HG02870 (cell line): ENCODE data around the gene NUP62.
"Not testable (repeated sequence)": the region's sequence is repeated elsewhere in the genome, so short reads cannot be mapped to it uniquely, and the experiment has no call there.

Experiments used
- ATAC-seq: cut with Tn5 transposase; IDR thresholded peaks from one replicate; pipeline ENCODE4 v1.9.1; 2021; ENCODE audit warnings: mild to moderate bottlenecking, moderate library complexity; ENCODE audit not compliant: unreplicated experiment

The NUP62 gene

DNA sequence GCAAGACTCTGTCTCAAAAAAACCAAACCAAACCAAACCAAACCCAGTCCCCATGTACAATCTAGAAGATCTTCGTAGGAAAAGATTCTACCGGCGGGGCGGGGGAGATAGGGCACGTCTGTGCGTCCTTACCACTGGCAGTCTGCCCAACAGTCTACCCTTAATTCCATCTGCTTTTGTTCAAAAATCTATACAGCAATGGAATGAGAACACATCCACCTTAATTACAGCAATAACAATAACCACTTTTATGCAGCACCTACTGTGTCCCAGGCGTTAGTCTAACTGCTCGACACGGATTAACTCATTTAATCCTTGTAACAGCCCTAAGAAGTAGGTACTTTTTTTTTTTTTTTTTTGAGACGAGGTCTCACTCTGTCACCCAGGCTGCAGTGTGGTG lies 2.8 kb downstream of the NUP62 start:
- ATAC-seq: no peak

- ATAC-seq: no peak
These were observed 3.8 kb downstream of the NUP62 start for GRCh38 chr19:49925486-49925885.

DNA sequence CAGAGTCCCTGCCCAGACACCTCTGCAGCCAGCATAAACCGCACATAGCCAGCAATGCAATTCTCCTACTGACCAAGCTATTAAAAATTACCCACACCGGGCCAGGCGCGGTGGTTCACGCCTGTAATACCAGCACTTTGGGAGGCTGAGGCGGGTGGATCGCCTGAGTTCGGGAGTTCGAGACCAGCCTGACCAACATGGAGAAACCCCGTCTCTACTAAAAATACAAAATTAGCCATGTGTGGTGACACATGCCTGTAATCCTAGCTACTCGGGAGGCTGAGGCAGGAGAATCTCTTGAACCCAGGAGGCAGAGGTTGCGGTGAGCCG lies 4.5 kb downstream of the NUP62 start:
- ATAC-seq: not testable (repeated sequence)

DNA sequence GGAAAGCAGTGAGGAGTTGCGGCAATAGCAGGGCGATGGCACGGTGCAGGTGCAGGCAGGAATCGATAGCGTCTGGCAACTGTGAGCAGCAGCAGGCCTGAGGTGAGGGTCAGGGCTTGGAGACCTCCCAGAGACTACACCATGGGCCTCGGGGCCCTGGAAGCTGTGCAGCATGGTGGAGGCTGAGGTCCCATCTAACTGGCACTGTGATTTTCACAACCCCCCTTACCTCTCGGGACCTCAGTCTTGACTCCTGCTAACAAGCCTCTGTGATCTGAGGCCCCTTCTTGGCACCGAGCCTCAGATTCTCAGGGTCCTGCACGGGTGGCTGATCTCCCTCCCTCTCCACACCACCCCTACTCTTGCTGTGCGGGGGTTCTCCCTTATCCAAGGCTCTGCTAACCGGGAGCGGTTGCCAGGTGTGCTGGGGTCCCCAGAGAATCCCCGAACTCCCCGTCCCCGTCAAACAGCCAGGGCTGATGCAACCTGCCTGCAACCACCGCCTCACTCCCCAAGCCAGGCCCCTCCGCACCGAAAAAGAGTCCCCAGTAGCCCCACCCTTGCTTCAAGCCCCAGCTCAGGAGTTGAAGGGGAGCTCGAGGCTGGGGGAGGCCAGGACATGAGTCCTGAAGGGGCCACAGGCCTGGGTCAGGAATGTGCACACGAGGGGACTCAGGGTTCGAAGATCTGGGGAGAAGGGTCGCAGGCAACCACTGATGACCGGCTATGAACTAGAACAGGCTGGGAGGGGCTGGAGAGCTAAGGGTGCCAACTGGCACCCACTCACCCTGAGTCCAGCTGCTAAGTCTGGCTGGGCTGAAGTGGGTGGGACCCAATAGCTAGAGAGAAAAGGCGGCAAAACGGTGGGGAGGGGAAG lies 5.1 kb downstream of the NUP62 start:
- ATAC-seq: no peak

DNA sequence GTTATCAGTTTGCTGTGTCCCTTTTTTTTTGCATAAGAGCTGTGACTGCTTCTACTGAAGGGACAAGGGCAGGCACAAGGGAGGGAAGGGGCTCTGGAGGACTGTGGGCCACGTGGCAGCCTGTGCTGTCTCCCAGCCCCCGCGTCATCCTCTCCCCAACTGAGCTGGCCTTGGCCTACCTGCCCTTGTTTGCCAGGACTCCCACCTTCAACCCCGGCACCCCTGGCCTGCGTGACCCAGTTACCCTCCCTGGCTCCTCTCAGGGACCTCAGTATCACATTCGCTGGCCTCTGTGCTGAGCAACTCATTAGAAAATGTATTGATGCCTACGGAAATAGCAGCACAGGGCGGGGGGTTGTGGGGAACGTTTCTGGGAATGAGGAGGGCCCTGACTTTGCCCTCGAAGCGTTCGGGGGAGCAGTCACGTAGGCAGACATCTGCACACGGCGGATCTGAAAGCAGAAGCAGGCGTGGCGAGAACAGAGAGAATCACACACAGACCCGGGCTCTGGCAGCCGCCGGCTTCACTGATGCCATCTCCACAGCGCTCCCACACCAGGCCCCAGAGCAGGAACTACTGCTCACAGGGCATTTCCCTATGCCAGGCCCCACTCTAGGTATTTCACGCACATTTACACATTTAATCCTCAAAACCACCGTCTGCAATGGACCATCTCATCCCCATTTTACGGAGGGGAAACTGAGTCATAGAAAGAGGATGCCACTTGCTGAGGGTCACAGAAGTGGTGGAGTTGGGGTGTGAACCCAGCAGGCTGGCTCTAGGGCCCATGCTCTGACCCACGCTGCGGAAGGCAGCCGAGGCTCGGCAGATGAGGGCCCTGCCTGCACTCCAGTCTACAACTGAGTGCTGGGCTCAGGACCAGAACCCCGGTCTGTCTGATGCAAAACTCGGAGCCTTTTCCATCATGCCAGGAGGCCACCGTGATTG lies 6.0 kb downstream of the NUP62 start:
- no peak for ATAC-seq

GRCh38 chr19:49921871-49922795 lies 7.2 kb downstream of the NUP62 start:
- ATAC-seq: no peak

- peak; percentile 47 for ATAC-seq
These were observed 8.5 kb downstream of the NUP62 start for GRCh38 chr19:49920624-49921363.

GRCh38 chr19:49918089-49918488 lies 11.2 kb downstream of the NUP62 start:
- no peak for ATAC-seq

DNA sequence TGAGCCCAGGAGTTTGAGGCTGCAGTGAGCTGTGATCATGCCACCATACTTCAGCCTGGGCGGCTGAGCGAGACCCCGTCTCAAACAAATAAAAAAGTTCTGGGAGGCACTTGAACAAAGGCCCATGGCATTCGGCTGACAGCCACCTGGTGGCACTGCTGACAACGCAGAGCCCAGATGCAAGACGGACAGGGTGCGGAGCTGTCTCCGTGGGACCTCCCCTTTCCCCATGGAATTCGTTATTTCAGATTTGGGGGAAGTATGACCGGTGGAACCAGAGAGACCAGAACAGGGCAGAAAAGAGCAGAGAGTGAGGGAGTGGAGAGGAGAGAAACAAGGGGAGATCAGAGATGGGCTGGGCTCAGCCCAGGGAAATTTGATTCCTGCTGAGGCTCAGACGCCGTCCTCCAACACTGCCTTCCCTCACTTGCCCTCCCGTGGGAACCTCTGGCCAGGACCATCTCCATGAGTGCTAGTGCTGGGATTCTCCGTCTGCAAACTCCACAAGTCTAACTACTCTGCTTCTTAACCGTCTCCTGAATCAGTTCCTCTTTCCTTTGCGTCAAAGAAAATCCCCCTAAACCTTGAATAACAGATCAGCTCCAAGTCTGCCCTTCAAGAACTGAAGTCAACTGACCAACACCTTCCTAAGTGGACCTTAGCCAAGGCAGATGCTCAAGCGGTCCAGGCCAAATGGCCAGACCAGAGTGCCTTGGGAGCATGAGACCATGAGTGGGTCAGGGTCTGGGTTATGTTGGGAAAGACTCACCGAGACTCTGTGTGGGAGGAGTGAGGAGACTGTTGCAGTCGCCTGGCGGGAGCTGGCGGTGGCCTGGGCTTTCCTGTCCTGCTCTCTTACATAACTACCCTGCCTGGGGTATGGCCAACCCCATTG lies 12.2 kb downstream of the NUP62 start:
- no peak for ATAC-seq

GRCh38 chr19:49915271-49915670 lies 14.0 kb downstream of the NUP62 start:
- ATAC-seq: no peak

- no peak for ATAC-seq
These were observed 15.6 kb downstream of the NUP62 start for GRCh38 chr19:49913720-49914119.

DNA sequence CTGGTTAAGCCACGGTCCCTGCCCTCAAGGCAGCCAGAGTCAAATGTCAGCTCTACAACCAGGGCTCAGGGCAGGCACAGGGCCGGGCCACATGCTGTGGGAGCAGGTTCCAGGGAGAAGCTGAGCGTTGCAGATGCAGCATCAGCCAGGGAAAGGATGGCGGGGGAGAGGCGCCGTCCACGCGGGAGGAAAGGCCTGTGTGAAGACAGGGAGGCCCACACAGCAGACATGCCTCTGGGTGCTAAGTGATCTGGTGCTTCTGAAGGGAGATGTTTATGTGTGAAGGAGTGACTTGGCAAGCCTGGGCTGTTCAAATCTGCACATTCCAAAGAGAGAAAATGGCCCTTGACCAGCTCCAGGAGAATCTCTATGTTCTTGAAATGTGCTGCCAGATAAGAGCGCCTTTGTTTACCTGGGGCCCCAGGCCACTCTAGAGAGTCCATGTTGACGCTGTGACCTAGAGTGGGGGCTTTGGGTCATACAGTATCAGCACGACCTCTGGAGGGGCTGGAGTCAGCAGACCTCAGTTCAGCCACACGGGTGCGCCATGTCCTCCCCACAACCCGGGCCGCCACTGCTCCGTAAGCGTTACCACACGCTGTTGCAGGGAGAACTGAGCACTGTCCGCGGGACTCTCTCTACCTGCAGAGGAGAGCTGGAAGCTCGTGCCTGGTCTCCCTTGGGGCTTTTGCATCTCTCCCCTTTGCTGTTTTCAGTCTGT lies 16.2 kb downstream of the NUP62 start:
- no peak for ATAC-seq

GRCh38 chr19:49911381-49912145 lies 17.7 kb downstream of the NUP62 start:
- ATAC-seq: no peak

- ATAC-seq: no peak
These were observed 19.1 kb downstream of the NUP62 start for GRCh38 chr19:49910179-49910578.

- ATAC-seq: no peak
These were observed 20.6 kb downstream of the NUP62 start for GRCh38 chr19:49908480-49909420.

- no peak for ATAC-seq
These were observed 21.4 kb downstream of the NUP62 start for GRCh38 chr19:49907745-49908446.
